RKO (cell line): ENCODE measurements around the gene PAPSS1.
"Not testable (repeated sequence)": the region's sequence is repeated elsewhere in the genome, so short reads cannot be mapped to it uniquely, and the experiment has no call there.

Experiments used
- DNase-seq: peaks from one replicate; pipeline ENCODE4 v3.0.0-alpha.2; 2016; ENCODE audit warnings: low spot score

The PAPSS1 gene

GRCh38 chr4:107689912-107690587, 30.0 kb downstream of the PAPSS1 start:
- DNase-seq: peak; percentile 85

- no peak for DNase-seq
Measured at GRCh38 chr4:107688421-107688820, 31.6 kb downstream of the PAPSS1 start.

GRCh38 chr4:107685740-107686139, 34.3 kb downstream of the PAPSS1 start:
- DNase-seq: no peak

GRCh38 chr4:107683873-107684272, 36.2 kb downstream of the PAPSS1 start:
- DNase-seq: no peak

- no peak for DNase-seq
Measured at GRCh38 chr4:107682306-107682705, 37.7 kb downstream of the PAPSS1 start.

- no peak for DNase-seq
Measured at GRCh38 chr4:107669068-107669467, 51.0 kb downstream of the PAPSS1 start.

GRCh38 chr4:107666134-107666533, 53.9 kb downstream of the PAPSS1 start:
- peak; percentile 32 for DNase-seq

GRCh38 chr4:107665001-107665400, 55.0 kb downstream of the PAPSS1 start:
- DNase-seq: no peak

GRCh38 chr4:107658400-107659336, 61.4 kb downstream of the PAPSS1 start:
- DNase-seq: no peak

GRCh38 chr4:107655289-107655688, 64.7 kb downstream of the PAPSS1 start:
- DNase-seq: no peak

- DNase-seq: peak; percentile 0
Measured at GRCh38 chr4:107654694-107655093, 65.3 kb downstream of the PAPSS1 start.

GRCh38 chr4:107651408-107651807, 68.6 kb downstream of the PAPSS1 start:
- not testable (repeated sequence) for DNase-seq

GRCh38 chr4:107650251-107650650, 69.8 kb downstream of the PAPSS1 start:
- no peak for DNase-seq

- no peak for DNase-seq
Measured at GRCh38 chr4:107648178-107648991, 71.6 kb downstream of the PAPSS1 start.

- no peak for DNase-seq
Measured at GRCh38 chr4:107647591-107647990, 72.4 kb downstream of the PAPSS1 start.

- DNase-seq: no peak
Measured at GRCh38 chr4:107645604-107646003, 74.4 kb downstream of the PAPSS1 start.

- DNase-seq: no peak
Measured at GRCh38 chr4:107643021-107643420, 77.0 kb downstream of the PAPSS1 start.

- no peak for DNase-seq
Measured at GRCh38 chr4:107640878-107641277, 79.2 kb downstream of the PAPSS1 start.

- no peak for DNase-seq
Measured at GRCh38 chr4:107640197-107640596, 79.8 kb downstream of the PAPSS1 start.

GRCh38 chr4:107635735-107636134, 84.3 kb downstream of the PAPSS1 start:
- DNase-seq: no peak

- DNase-seq: no peak
Measured at GRCh38 chr4:107631560-107631959, 88.5 kb downstream of the PAPSS1 start.

GRCh38 chr4:107630185-107630705, 89.8 kb downstream of the PAPSS1 start:
- no peak for DNase-seq
